Measurements from ENCODE around the gene PEPD.

Gene PEPD

DNA sequence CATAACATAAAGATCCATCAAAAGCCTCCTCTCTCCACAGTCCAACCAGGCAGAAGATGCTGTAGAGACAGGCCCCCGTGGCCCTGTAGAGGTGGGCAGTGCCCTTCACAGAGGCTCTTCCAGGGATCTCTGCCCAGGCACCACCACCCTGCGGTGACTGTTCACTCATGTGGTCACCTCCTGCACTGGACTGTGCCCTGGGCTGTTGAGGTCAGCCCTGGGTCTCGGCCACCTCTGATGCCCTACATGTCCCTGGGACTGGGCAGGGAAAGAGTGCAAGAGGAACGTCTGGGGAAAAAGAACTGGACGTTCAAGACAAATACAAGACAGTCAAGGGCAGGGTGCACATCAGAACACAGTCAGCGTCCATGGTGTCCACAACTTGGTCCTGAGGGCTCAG lies 22.3 kb downstream of the PEPD start:
- TF ChIP-seq SIN3A (IDR thresholded peaks at IDR 0.05; ENCODE audit: borderline replicate concordance, insufficient read depth, low read length) (no peak), POLR2AphosphoS5 (IDR thresholded peaks at IDR 0.05; ENCODE audit: low read depth, low read length) (no peak), FOXP2 (optimal IDR thresholded peaks at IDR 0.05; ENCODE audit: borderline replicate concordance, extremely low read depth, extremely low read length, insufficient read depth) (no peak), TAF1 (IDR thresholded peaks at IDR 0.05; ENCODE audit: borderline replicate concordance, insufficient read depth, low read length) (no peak)
- TF ChIP-seq, protein P1, sequence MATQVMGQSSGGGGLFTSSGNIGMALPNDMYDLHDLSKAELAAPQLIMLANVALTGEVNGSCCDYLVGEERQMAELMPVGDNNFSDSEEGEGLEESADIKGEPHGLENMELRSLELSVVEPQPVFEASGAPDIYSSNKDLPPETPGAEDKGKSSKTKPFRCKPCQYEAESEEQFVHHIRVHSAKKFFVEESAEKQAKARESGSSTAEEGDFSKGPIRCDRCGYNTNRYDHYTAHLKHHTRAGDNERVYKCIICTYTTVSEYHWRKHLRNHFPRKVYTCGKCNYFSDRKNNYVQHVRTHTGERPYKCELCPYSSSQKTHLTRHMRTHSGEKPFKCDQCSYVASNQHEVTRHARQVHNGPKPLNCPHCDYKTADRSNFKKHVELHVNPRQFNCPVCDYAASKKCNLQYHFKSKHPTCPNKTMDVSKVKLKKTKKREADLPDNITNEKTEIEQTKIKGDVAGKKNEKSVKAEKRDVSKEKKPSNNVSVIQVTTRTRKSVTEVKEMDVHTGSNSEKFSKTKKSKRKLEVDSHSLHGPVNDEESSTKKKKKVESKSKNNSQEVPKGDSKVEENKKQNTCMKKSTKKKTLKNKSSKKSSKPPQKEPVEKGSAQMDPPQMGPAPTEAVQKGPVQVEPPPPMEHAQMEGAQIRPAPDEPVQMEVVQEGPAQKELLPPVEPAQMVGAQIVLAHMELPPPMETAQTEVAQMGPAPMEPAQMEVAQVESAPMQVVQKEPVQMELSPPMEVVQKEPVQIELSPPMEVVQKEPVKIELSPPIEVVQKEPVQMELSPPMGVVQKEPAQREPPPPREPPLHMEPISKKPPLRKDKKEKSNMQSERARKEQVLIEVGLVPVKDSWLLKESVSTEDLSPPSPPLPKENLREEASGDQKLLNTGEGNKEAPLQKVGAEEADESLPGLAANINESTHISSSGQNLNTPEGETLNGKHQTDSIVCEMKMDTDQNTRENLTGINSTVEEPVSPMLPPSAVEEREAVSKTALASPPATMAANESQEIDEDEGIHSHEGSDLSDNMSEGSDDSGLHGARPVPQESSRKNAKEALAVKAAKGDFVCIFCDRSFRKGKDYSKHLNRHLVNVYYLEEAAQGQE (IDR thresholded peaks at IDR 0.05; ENCODE audit: insufficient read depth in 1 of 2, low read depth in 2 of 2, low read length in 2 of 2) = no peak

DNA sequence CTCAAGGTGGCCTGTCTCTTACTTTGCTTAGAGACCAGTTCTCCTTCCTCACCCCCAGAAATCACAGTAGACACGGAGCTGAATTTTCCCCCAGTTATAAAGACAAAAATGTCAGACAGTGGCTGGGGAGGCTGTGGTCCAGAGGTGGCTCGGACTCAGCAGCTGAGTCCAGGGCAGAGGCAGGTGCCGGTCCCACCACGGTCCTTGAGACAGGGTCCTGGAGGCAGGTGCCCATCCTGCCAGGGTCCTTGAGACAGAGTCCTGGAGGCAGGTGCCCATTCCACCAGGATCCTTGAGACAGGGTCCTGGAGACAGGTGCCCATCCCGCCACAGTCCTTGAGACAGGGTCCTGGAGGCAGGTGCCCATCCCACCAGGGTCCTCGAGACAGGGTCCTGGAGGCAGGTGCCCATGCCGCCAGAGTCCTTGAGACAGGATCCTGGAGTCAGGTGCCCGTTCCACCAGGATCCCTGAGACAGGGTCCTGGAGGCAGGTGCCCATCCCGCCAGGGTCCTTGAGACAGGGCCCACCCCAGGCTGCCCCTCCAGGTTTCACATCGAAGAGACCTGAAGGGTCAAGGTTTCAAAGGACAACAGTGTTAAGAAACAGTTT lies 23.1 kb downstream of the PEPD start:
- TF ChIP-seq POLR2AphosphoS5 (IDR thresholded peaks at IDR 0.05; ENCODE audit: low read depth, low read length) (no peak), FOXP2 (optimal IDR thresholded peaks at IDR 0.05; ENCODE audit: borderline replicate concordance, extremely low read depth, extremely low read length, insufficient read depth) (no peak), TAF1 (IDR thresholded peaks at IDR 0.05; ENCODE audit: borderline replicate concordance, insufficient read depth, low read length) (no peak), SIN3A (IDR thresholded peaks at IDR 0.05; ENCODE audit: borderline replicate concordance, insufficient read depth, low read length) (no peak)
- TF ChIP-seq, protein P1 (IDR thresholded peaks at IDR 0.05; ENCODE audit: insufficient read depth in 1 of 2, low read depth in 2 of 2, low read length in 2 of 2) = no peak

DNA sequence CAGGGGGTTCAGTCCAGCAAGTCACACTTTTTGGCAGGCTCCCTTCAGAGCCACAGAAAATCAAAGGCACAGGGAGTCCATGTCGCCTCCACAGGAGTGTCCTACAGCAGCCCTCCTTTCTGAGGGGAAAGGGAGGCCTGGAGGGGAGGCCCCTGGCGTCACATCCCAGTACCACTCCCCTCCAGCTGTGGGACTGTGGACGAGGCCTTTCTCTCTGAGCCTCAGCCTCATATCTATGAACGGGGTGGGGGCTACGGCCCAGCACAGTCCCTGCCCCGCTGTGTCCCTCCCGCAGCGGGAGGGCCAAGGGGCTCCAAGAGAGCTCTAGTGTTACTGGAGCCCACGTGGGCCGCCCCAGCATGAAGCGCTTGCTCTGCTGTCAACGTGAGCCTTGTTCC lies 23.8 kb downstream of the PEPD start:
- TF ChIP-seq TAF1 (IDR thresholded peaks at IDR 0.05; ENCODE audit: borderline replicate concordance, insufficient read depth, low read length) = no peak
- TF ChIP-seq POLR2AphosphoS5 (IDR thresholded peaks at IDR 0.05; ENCODE audit: low read depth, low read length) = no peak
- TF ChIP-seq, protein P1 (IDR thresholded peaks at IDR 0.05; ENCODE audit: insufficient read depth in 1 of 2, low read depth in 2 of 2, low read length in 2 of 2) = no peak
- TF ChIP-seq SIN3A (IDR thresholded peaks at IDR 0.05; ENCODE audit: borderline replicate concordance, insufficient read depth, low read length) = no peak
- no peak for TF ChIP-seq FOXP2 (optimal IDR thresholded peaks at IDR 0.05; ENCODE audit: borderline replicate concordance, extremely low read depth, extremely low read length, insufficient read depth)

DNA sequence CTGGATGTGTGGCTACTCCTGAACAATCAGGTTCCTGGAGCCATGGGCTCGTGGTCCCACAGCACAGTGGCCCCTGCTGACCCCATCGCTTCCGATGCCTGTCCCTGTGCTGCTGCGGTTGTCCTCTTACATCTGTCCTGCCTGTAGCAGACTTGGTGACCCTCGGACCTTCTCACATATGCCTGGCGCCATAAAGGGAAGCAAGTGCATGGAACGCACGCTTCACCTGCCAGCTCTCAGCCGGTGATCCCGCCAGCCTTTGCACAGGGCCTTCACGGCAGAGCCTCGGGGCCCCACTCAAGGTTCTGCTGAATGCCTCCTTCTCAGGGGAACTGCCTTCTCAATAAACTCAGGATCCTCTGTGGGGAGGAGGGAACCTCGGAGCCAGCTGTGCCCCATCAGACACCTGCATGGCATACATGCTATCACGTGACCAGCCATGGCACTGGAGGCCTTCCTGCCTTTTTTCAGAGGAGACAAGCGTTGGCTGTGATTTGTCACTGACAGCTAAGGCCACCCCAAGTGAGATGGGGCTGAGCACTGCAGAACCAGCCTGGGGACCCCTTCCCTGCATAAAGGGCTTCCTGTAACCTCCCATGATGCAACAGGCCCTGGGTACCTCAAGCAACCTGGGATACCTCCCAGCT lies 24.3 kb downstream of the PEPD start:
- TF ChIP-seq FOXP2 (optimal IDR thresholded peaks at IDR 0.05; ENCODE audit: borderline replicate concordance, extremely low read depth, extremely low read length, insufficient read depth) (no peak), POLR2AphosphoS5 (IDR thresholded peaks at IDR 0.05; ENCODE audit: low read depth, low read length) (no peak), TAF1 (IDR thresholded peaks at IDR 0.05; ENCODE audit: borderline replicate concordance, insufficient read depth, low read length) (no peak), SIN3A (IDR thresholded peaks at IDR 0.05; ENCODE audit: borderline replicate concordance, insufficient read depth, low read length) (no peak)
- TF ChIP-seq, protein P1 (IDR thresholded peaks at IDR 0.05; ENCODE audit: insufficient read depth in 1 of 2, low read depth in 2 of 2, low read length in 2 of 2) = no peak

Measured in PFSK-1 (cell line).